ENCODE measurements around the gene VDAC2.

- TF ChIP-seq CTCF (IDR thresholded peaks at IDR 0.05) (no peak), TCF7L2 (IDR thresholded peaks at IDR 0.05; ENCODE audit: low read depth, low read length) (no peak), POLR2AphosphoS5 (IDR thresholded peaks at IDR 0.05; ENCODE audit: low read depth, low read length) (no peak), SIN3A (IDR thresholded peaks at IDR 0.05; ENCODE audit: borderline replicate concordance, insufficient read depth, low read depth, low read length) (no peak), REST (IDR thresholded peaks at IDR 0.05; ENCODE audit: insufficient read depth in 1 of 2, low read depth in 2 of 2, low read length in 1 of 2) (no peak)
These were observed 32.8 kb downstream of the VDAC2 start for GRCh38 chr10:75243426-75243825.
